WTC11 (cell line): ENCODE measurements around the gene HDDC3. TPM values are rescaled to one million over a fixed set of nuclear protein-coding genes. Genes with fewer than 3 reads are reported as not detected.

ENCODE experiments used
- ATAC-seq: fragments of 200-7000 bp; cut with Tn5 transposase; 2 replicates; pipeline ENCODE4 v1.10.0; 2021; ENCODE audit warnings: mild to moderate bottlenecking, moderate library complexity
- Bru-seq: library from RNA; stranded (reverse); fragments of 400-500 nt; gene quantifications from one replicate; lab custom pipeline; 2021; lab: Mats Ljungman, UMichigan
- CTCF ChIA-PET: fragments of 300-600 bp; sonication (Branson Sonifier 250); formaldehyde crosslinking; loops from one replicate; lab custom pipeline; 2021; ENCODE audit warnings: antibody characterized with exemption; lab: Charles Lee
- POLR2A ChIA-PET: fragments of 350-600 bp; sonication (Branson Sonifier 250); formaldehyde crosslinking; loops from one replicate; lab custom pipeline; 2021; ENCODE audit warnings: antibody characterized with exemption; lab: Charles Lee
- DNase-seq: peaks from one replicate; pipeline ENCODE4 v3.0.0; 2021; ENCODE audit warnings: low spot score
- H3K27ac Mint-ChIP-seq: 2 replicates; pipeline ENCODE4 v1.8.0; 2021; ENCODE audit warnings: mixed read lengths
- H3K27me3 Mint-ChIP-seq: 2 replicates; pipeline ENCODE4 v1.8.0; 2021; ENCODE audit warnings: low read depth, mild to moderate bottlenecking, moderate library complexity, mixed read lengths
- H3K36me3 Mint-ChIP-seq: 2 replicates; pipeline ENCODE4 v1.8.0; 2021; ENCODE audit warnings: mixed read lengths
- H3K4me1 Mint-ChIP-seq: 2 replicates; pipeline ENCODE4 v1.8.0; 2022; ENCODE audit warnings: mixed read lengths
- H3K4me3 Mint-ChIP-seq: 2 replicates; pipeline ENCODE4 v1.8.0; 2021; ENCODE audit warnings: mild to moderate bottlenecking, moderate library complexity, mixed read lengths
- H3K9me3 Mint-ChIP-seq: 2 replicates; pipeline ENCODE4 v1.8.0; 2021; ENCODE audit warnings: mixed read lengths
- ARID4B ChIP-seq: sonication (generic); formaldehyde crosslinking; IDR thresholded peaks from 2 replicates; pipeline ENCODE4 v1.8.0; 2023; ENCODE audit warnings: missing genetic modification reagents, mild to moderate bottlenecking, borderline replicate concordance
- CREB1 ChIP-seq: sonication (generic); formaldehyde crosslinking; IDR thresholded peaks from 2 replicates; pipeline ENCODE4 v1.8.0; 2023; ENCODE audit warnings: mild to moderate bottlenecking, missing genetic modification reagents
- CTCF ChIP-seq: fragments of 200-600 bp; IDR thresholded peaks from 2 replicates; pipeline ENCODE4 v1.8.0; 2022; ENCODE audit warnings: antibody characterized with exemption
- E2F5 ChIP-seq: sonication (generic); formaldehyde crosslinking; IDR thresholded peaks from 2 replicates; pipeline ENCODE4 v1.8.1; 2022; ENCODE audit warnings: mild to moderate bottlenecking, moderate library complexity, missing genetic modification reagents
- FOXK1 ChIP-seq: sonication (generic); formaldehyde crosslinking; IDR thresholded peaks from 2 replicates; pipeline ENCODE4 v1.8.0; 2022; ENCODE audit warnings: mild to moderate bottlenecking, moderate library complexity, missing genetic modification reagents
- FOXP1 ChIP-seq: sonication (generic); formaldehyde crosslinking; IDR thresholded peaks from 2 replicates; pipeline ENCODE4 v1.8.0; 2022; ENCODE audit warnings: missing genetic modification reagents, mild to moderate bottlenecking, moderate library complexity, borderline replicate concordance
- FOXP4 ChIP-seq: sonication (generic); formaldehyde crosslinking; IDR thresholded peaks from 2 replicates; pipeline ENCODE4 v1.8.0; 2022; ENCODE audit warnings: mild to moderate bottlenecking, missing genetic modification reagents
- GTF2I ChIP-seq: fragments of 250-450 bp; sonication (Bioruptor Pico); conservative IDR thresholded peaks from 2 replicates; pipeline ENCODE4 v1.4.0; 2021; ENCODE audit warnings: mild to moderate bottlenecking
- IRF1 ChIP-seq: sonication (generic); formaldehyde crosslinking; IDR thresholded peaks from 2 replicates; pipeline ENCODE4 v1.8.0; 2023; ENCODE audit warnings: missing genetic modification reagents
- MYBL2 ChIP-seq: sonication (generic); formaldehyde crosslinking; IDR thresholded peaks from 2 replicates; pipeline ENCODE4 v1.8.1; 2023; ENCODE audit warnings: mild to moderate bottlenecking, moderate library complexity, missing genetic modification reagents
- SP1 ChIP-seq: sonication (generic); formaldehyde crosslinking; conservative IDR thresholded peaks from 2 replicates; pipeline ENCODE4 v1.8.1; 2022; ENCODE audit warnings: missing genetic modification reagents
- USF2 ChIP-seq: sonication (generic); formaldehyde crosslinking; IDR thresholded peaks from 2 replicates; pipeline ENCODE4 v1.8.1; 2023; ENCODE audit warnings: mild to moderate bottlenecking, missing genetic modification reagents, moderate library complexity
- ZBTB43 ChIP-seq: sonication (generic); formaldehyde crosslinking; IDR thresholded peaks from 2 replicates; pipeline ENCODE4 v1.8.1; 2023; ENCODE audit warnings: mild to moderate bottlenecking, missing genetic modification reagents
- ZNF263 ChIP-seq: sonication (generic); formaldehyde crosslinking; IDR thresholded peaks from 2 replicates; pipeline ENCODE4 v1.8.1; 2022; ENCODE audit warnings: low read depth, mild to moderate bottlenecking, moderate library complexity, missing genetic modification reagents
- long read RNA-seq, 3 experiments: library from RNA in 1 of 3; library from capped mRNA in 1 of 3; library from polyadenylated mRNA in 1 of 3; unstranded in 2 of 3; stranded (forward) in 1 of 3; transcript quantifications; one replicate each; pipeline ENCODE4 v2.0.0, GENCODE V29; 2021
- total RNA-seq: library from RNA; stranded (reverse); gene quantifications from 3 replicates; pipeline ENCODE4 v1.2.3, GENCODE V29; 2021
- TF ChIP-seq, protein P1 (sequence below): sonication (generic); formaldehyde crosslinking; IDR thresholded peaks from 2 replicates; pipeline ENCODE4 v1.8.1; 2023; ENCODE audit warnings: mild to moderate bottlenecking, moderate library complexity, missing genetic modification reagents
- TF ChIP-seq, protein P2 (sequence below): sonication (generic); formaldehyde crosslinking; IDR thresholded peaks from 2 replicates; pipeline ENCODE4 v1.8.0; 2022; ENCODE audit warnings: mild to moderate bottlenecking, missing genetic modification reagents

HDDC3 gene
- total RNA-seq (16.4 to 23.6 TPM (median 21.7 TPM) in 3 replicates), Bru-seq, nascent RNA (percentile 62 among the genes with signal in this experiment)
- long read RNA-seq, experiment 1, full-length matches to known transcripts: 44 of 68 reads
- long read RNA-seq, experiment 1, partial matches to known transcripts: 7 of 68 reads
- long read RNA-seq, experiment 1, other reads (novel, unspliced or antisense): 17 of 68 reads
- long read RNA-seq, experiment 2, transcript HDDC3-202 (4 exons, 1,880 nt): major isoform, 20 of 30 reads
- long read RNA-seq, experiment 2, partial matches to known transcripts: 1 of 30 reads
- long read RNA-seq, experiment 2, other reads (novel, unspliced or antisense): 4 of 30 reads
- long read RNA-seq, experiment 3, full-length matches to known transcripts: 52 of 59 reads
- long read RNA-seq, experiment 3, partial matches to known transcripts: 1 of 59 reads
- long read RNA-seq, experiment 3, other reads (novel, unspliced or antisense): 6 of 59 reads

GRCh38 chr15:90931828-90932659, at the start of gene HDDC3:
TSS of gene HDDC3 (minus strand) at chr15:90932549. CDS start at chr15:90932540, 9 bp downstream.
- POLR2A ChIA-PET: interaction anchor here (0.5 to 2.3 kb wide), 4 partner anchors 25 to 61 kb away, joined by 3 to 17 read pairs (median 5); partner anchors contain the start of gene MAN2A2
- H3K4me1 Mint-ChIP-seq: peaks cover 23% of the 10 kb centered on the region
- peak; percentile 83 for TF ChIP-seq ZBTB43 (CRISPR knock-in tag)
- TF ChIP-seq SP1 (CRISPR knock-in tag): peak; percentile 79
- peak; percentile 79; the same call in 1 of the 2 replicates for TF ChIP-seq FOXP1
- TF ChIP-seq IRF1 (CRISPR knock-in tag): no peak
- peak; percentile 83 for TF ChIP-seq CTCF
- TF ChIP-seq FOXK1 (CRISPR knock-in tag): peak; percentile 55
- 0 out of 2 replicates have a peak, but pooled peaks have one; percentile 40 for TF ChIP-seq FOXP4 (CRISPR knock-in tag)
- TF ChIP-seq USF2 (CRISPR knock-in tag): no peak
- peak; percentile 58; the same call in 1 of the 2 replicates for TF ChIP-seq ARID4B (CRISPR knock-in tag)
- no peak for TF ChIP-seq GTF2I (CRISPR knock-in tag)
- TF ChIP-seq CREB1: 0 out of 2 replicates have a peak, but pooled peaks have one; percentile 77
- 0 out of 2 replicates have a peak, but pooled peaks have one; percentile 65 for TF ChIP-seq MYBL2
- TF ChIP-seq, protein P1, sequence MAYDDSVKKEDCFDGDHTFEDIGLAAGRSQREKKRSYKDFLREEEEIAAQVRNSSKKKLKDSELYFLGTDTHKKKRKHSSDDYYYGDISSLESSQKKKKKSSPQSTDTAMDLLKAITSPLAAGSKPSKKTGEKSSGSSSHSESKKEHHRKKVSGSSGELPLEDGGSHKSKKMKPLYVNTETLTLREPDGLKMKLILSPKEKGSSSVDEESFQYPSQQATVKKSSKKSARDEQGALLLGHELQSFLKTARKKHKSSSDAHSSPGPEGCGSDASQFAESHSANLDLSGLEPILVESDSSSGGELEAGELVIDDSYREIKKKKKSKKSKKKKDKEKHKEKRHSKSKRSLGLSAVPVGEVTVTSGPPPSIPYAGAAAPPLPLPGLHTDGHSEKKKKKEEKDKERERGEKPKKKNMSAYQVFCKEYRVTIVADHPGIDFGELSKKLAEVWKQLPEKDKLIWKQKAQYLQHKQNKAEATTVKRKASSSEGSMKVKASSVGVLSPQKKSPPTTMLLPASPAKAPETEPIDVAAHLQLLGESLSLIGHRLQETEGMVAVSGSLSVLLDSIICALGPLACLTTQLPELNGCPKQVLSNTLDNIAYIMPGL: peak; percentile 100
- TF ChIP-seq, protein P2, sequence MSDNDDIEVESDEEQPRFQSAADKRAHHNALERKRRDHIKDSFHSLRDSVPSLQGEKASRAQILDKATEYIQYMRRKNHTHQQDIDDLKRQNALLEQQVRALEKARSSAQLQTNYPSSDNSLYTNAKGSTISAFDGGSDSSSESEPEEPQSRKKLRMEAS (CRISPR knock-in tag): peak; percentile 78
- TF ChIP-seq E2F5: no peak; the same call in 1 of the 2 replicates
- TF ChIP-seq ZNF263 (CRISPR knock-in tag): no peak

More at GRCh38 chr15:90931828-90932659, at the start of gene HDDC3:
- CTCF ChIA-PET: interaction anchor here (0.5 to 7.7 kb wide), 83 partner anchors 9 to 1812 kb away, joined by 3 to 264 read pairs (median 4); partner anchors contain the start of genes BLM, FES, FURIN and MAN2A2
- peaks cover 6% of the 10 kb centered on the region; the same call in 1 of the 2 replicates for H3K36me3 Mint-ChIP-seq
- peak within 1 kb of the TSS; percentile 95 for H3K4me3 Mint-ChIP-seq
- H3K9me3 Mint-ChIP-seq: no peaks in the 10 kb centered on the region
- H3K27me3 Mint-ChIP-seq: peaks cover 12% of the 10 kb centered on the region
- peak within 1 kb of the TSS; percentile 95 for H3K27ac Mint-ChIP-seq
- DNase-seq (peak; percentile 96), ATAC-seq (peak; percentile 49)
